NB4 (cell line): Measurements from ENCODE around the gene WBP2NL.

Source experiments
- POLR2A ChIP-seq: IDR thresholded peaks from 2 replicates; pipeline ENCODE4 v1.6.1; 2011; ENCODE audit warnings: mild to moderate bottlenecking; ENCODE audit not compliant: insufficient read length; ENCODE audit errors: extremely low read depth
- TF ChIP-seq, protein P1 (sequence below): IDR thresholded peaks from one replicate; pipeline ENCODE4 v1.5.1; 2012; ENCODE audit warnings: low read depth, low read length
- TF ChIP-seq, protein P2 (sequence below): IDR thresholded peaks from 2 replicates; pipeline ENCODE4 v1.6.1; 2011; ENCODE audit warnings: low read depth, low read length

DNA sequence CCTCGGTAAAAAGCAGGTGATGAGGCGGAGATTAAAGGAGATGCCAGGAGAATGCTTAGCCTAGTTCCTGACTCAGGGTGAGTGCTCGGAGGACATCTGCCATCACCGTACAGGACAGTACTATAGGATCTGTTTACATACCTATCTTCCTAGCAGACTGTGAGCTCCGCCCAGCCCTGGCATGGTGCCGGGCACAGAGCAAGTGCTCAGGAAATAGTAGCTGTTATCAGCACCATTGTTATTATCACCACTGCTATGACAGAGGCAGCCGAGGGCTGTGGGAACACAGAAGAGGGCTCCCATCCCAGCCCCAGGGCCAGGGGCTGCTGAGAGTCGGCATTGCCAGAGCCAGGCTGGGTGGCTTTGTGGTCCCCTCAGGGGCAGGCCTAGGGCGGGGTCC is 30.0 kb upstream of the WBP2NL start:
- TF ChIP-seq, protein P1, sequence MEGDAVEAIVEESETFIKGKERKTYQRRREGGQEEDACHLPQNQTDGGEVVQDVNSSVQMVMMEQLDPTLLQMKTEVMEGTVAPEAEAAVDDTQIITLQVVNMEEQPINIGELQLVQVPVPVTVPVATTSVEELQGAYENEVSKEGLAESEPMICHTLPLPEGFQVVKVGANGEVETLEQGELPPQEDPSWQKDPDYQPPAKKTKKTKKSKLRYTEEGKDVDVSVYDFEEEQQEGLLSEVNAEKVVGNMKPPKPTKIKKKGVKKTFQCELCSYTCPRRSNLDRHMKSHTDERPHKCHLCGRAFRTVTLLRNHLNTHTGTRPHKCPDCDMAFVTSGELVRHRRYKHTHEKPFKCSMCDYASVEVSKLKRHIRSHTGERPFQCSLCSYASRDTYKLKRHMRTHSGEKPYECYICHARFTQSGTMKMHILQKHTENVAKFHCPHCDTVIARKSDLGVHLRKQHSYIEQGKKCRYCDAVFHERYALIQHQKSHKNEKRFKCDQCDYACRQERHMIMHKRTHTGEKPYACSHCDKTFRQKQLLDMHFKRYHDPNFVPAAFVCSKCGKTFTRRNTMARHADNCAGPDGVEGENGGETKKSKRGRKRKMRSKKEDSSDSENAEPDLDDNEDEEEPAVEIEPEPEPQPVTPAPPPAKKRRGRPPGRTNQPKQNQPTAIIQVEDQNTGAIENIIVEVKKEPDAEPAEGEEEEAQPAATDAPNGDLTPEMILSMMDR = no peak
- TF ChIP-seq POLR2A = no peak
- TF ChIP-seq, protein P2, sequence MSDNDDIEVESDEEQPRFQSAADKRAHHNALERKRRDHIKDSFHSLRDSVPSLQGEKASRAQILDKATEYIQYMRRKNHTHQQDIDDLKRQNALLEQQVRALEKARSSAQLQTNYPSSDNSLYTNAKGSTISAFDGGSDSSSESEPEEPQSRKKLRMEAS = no peak
